NCI-H146 treated with DMSO at 0.1 percent for 48 hours (cell line): ENCODE results near the gene ATP1B1.
"Not testable (repeated sequence)": the region's sequence is repeated elsewhere in the genome, so short reads cannot be mapped to it uniquely, and the experiment has no call there.

Source experiments
- DNase-seq: peaks from one replicate; lab custom pipeline; 2025; ENCODE audit not compliant: unreplicated experiment; lab: John Stamatoyannopoulos, UW

The ATP1B1 gene

DNA sequence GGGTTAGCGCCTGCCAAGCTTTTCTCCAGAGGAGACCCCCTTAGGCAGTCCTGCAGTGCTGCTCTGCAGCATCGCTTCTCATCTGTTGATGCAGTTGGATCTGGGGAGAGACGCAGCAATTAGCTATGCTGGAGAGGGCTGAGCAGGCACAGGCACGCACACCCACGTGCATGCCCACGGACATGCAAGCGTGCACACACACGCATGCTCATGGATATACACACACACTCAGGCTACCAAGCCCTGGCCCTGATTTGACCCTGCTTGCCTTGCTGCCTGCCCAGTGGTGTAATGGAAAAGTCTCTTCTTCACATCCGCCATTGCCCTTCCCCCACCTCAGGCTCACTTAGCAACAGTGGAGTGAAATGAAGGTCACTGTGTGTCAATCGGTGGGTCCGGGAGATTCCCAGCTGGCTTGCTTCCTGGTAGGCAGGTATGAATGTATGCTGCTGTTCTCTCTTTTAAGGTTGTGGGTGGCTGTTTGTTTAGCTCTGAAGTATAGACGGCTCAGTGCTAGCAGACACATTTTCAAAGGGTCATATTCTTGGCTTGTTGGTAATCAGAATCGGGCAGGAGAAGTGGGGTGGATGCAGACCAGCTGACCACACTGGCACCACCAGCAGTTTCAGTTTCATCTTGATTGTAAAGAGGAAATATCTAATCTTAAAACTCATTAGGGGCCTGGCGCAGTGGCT, 9.5 kb downstream of the ATP1B1 start:
- no peak for DNase-seq

DNA sequence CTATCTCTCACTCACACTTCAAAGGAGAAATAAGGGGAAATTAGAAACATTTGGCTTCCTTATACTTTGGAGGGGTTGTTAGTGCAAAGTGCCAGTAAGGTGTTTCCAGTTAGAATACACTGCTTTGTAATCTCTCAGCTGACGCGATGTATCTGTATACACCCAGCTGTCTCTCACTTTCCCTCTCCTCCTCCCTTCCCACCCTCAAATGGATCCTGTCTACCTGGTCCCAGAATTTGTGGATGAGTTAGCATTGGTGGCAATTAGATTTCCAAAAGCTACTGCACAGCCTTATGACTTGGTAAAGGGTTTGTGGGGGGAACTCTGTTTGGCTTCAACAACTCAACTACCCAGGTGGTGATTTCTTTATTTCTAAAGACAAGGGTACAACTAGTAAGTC, 10.5 kb downstream of the ATP1B1 start:
- DNase-seq = no peak

DNA sequence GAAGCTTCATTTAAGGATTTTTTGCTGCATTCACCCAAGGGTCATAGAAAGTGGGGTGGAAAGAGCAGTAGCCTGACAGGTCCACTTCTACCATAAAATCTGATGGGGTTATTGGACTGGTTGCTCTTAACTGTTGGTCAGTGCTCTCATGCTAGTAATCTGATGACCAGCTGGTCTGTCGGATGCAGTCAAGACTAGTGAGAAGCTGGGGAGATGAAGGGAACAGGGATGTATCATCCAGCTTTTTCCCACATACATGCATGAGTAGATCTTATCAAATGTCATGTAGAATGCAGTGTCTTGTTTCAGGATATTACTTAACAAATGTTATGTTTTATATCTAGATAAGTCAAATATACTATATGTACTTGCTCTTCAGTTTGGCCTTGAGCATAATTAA, 11.1 kb downstream of the ATP1B1 start:
- no peak for DNase-seq

- DNase-seq = no peak
Measured at GRCh38 chr1:169118227-169118626, 11.7 kb downstream of the ATP1B1 start.

- no peak for DNase-seq
Measured at GRCh38 chr1:169119405-169119804, 12.9 kb downstream of the ATP1B1 start.

GRCh38 chr1:169120066-169120465, 13.6 kb downstream of the ATP1B1 start:
- no peak for DNase-seq

- DNase-seq = no peak
Measured at GRCh38 chr1:169121146-169121923, 14.8 kb downstream of the ATP1B1 start.

GRCh38 chr1:169122976-169123375, 16.5 kb downstream of the ATP1B1 start:
- DNase-seq = no peak

- no peak for DNase-seq
Measured at GRCh38 chr1:169124459-169124858, 18.0 kb downstream of the ATP1B1 start.

GRCh38 chr1:169125597-169125996, 19.1 kb downstream of the ATP1B1 start:
- DNase-seq = not testable (repeated sequence)

- DNase-seq = no peak
Measured at GRCh38 chr1:169126335-169126734, 19.8 kb downstream of the ATP1B1 start.

DNA sequence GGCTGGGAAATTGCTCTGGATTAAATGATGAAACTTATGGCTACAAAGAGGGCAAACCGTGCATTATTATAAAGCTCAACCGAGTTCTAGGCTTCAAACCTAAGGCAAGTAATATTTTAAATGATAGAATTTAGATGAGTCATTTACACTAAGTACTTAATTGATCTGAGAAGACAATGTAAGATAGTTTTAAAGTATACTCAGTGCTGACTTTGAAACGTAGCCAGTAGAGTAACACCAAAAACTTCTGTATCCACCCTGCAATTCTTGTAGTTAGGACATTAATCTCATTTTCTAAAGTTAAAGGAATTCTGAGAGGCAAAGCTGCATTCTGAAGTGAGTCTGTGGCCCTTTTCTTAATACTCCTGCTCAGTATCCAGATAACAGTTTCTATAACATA, 20.8 kb downstream of the ATP1B1 start:
- DNase-seq = no peak

GRCh38 chr1:169128562-169128961, 22.1 kb downstream of the ATP1B1 start:
- DNase-seq = no peak

DNA sequence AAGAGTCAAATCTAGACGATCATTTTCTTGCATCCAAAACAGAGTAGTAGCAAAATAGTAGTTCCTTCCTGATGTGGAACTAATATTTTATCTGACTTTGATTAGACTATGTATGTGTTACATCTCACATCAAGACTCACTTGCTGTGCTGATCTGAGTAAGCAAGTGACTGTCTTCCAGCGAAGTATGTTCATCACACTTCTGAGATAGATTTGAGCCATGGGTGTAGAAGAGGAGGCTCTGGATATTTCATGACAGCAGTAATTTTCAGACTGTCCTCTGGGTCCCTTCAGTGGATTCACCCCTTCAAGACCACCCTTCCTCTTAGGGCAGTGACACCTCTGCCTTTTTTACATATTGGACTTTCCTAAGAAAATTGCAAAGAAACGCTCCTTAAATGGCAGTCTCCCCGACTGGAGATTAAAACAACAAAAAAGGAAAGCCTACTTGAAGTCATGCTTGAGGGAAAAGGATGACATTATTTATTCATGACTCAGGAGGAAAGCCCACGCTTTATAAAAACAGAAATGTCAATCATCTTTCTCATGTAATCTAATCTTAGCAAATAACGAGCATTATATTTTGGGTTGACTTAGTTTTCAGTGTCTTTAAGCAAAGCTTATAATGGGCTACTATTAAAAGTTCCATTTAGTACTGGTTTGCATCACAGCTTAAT, 22.8 kb downstream of the ATP1B1 start:
- DNase-seq = no peak

GRCh38 chr1:169130683-169131082, 24.2 kb downstream of the ATP1B1 start:
- DNase-seq = no peak

DNA sequence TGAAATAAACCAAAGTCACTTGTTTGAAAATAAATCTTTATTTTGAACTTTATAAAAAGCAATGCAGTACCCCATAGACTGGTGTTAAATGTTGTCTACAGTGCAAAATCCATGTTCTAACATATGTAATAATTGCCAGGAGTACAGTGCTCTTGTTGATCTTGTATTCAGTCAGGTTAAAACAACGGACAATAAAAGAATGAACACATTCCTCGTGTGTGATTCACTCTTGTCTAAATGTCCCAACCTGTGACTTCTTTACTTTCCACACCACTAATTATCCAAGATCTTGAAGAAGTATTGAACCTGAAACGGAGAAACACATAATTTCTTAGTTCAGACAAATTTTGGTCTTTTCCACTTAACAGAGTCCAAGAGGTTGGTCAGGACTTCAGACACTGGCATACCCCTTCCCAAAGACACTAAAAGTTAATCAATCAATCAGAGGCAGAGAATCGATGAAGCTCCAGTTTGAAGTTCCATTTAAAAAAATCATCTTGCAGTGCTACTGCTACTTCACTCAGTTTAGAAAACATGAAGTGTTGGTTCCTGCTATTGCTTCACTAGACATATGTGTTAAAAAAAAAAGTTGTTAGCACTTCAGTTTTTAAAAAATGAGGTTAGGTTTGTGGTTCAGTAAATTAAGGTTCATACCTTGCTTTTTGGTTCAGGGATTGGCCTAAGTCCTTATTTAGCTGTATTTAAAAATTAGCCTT, 26.2 kb downstream of the ATP1B1 start:
- no peak for DNase-seq

DNA sequence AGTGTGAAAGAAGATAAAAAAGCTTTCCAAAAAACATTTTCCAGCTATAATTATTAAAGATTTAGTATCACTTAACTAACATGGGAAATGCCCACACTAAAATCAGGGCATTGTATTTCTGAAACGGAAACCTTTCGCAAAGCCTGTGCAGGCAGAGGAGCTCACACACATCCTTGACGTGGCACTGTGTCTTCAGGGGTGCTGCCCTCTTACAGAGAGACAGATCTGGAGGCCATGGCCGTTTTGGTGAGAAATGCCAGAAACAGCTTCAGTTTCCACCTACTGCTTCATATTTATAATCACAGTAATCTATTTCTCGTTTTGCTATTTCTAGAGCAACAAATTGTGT, 26.7 kb downstream of the ATP1B1 start:
- DNase-seq = no peak

- DNase-seq = no peak
Measured at GRCh38 chr1:169133801-169134502, 27.5 kb downstream of the ATP1B1 start.

DNA sequence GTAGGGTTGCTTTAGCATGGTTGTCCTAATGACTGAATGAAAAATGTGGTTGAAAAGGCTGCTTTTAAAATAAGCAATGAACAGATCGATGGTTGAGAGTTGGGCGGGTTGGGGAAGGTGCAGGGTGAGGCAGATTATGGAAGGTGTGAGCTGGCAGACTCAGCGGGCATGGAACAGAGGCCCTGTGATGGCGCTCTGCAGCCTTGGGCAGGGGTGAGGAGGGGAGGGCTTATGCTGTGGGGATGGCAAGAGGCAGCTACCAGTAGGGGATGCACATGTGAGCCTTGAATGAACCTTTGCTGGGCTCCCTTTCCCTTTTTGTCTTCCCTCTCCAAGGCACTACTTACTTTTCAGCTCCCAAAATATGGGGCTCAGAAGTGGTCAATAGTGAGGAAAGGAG, 30.9 kb downstream of the ATP1B1 start:
- DNase-seq = no peak

GRCh38 chr1:169138866-169139670, 32.6 kb downstream of the ATP1B1 start:
- no peak for DNase-seq
